Psoas muscle (tissue), 8 donors: ENCODE data around the gene WASHC4. TPM values are rescaled to one million over a fixed set of nuclear protein-coding genes. Genes with fewer than 3 reads are reported as not detected.

Experiments
- ATAC-seq, 4 donors: fragments of 200-7000 bp; cut with Tn5 transposase; one replicate each; pipeline ENCODE4 v1.9.1; 2020; ENCODE audit warnings: moderate library complexity in 3 of 4, mild to moderate bottlenecking in 2 of 4
- DNase-seq, 2 donors: peaks; one replicate each; pipeline ENCODE4 v3.0.0-alpha.2; 2020
- H3K27ac ChIP-seq: fragments of 200-600 bp; one replicate; pipeline ENCODE4 v1.8.0; 2022
- H3K27me3 ChIP-seq, 3 donors: fragments of 200-600 bp in 1 of 3; one replicate each; pipeline versions ENCODE4 v1.6.1 to v1.8.0; 2013 to 2022; ENCODE audit warnings: low read length in 2 of 3, mild to moderate bottlenecking in 2 of 3, moderate library complexity in 1 of 3; ENCODE audit not compliant: insufficient read depth in 3 of 3
- H3K36me3 ChIP-seq, 2 donors: fragments of 200-600 bp in 1 of 2; one replicate each; pipeline versions ENCODE4 v1.6.1 to v1.8.0; 2013 to 2022; ENCODE audit warnings: low read depth in 1 of 2, mild to moderate bottlenecking in 1 of 2, moderate library complexity in 1 of 2; ENCODE audit not compliant: insufficient read depth in 1 of 2
- H3K4me1 ChIP-seq: fragments of 200-600 bp; one replicate; pipeline ENCODE4 v1.8.0; 2022
- H3K4me3 ChIP-seq: fragments of 200-600 bp; one replicate; pipeline ENCODE4 v1.8.0; 2022; ENCODE audit warnings: mild to moderate bottlenecking
- H3K9me3 ChIP-seq: fragments of 200-600 bp; one replicate; pipeline ENCODE4 v1.8.0; 2022
- CTCF ChIP-seq: fragments of 200-600 bp; IDR thresholded peaks from one replicate; pipeline ENCODE4 v1.8.0; 2022; ENCODE audit warnings: antibody characterized with exemption
- WGBS, 3 donors: extraction: QIAGEN DNeasy Blood & Tissue Kit; methylation state at CpG; one replicate each; pipeline versions ENCODE4 v1.1.6 to v1.1.7; 2013; 5-methylcytosine and 5-hydroxymethylcytosine counted together
- intact Hi-C, 2 donors: fragments of 100-400 bp; cut with DNase I; formaldehyde crosslinking; loops; one replicate each; pipeline versions ENCODE4 v1.11.0 to v1.14.2; 2022
- polyA plus RNA-seq, 3 donors: library from polyadenylated mRNA; stranded (reverse); fragments of 200-250 nt; gene quantifications; one replicate each; pipeline ENCODE4 v1.2.3, GENCODE V29; 2013
- total RNA-seq, 4 donors: library from RNA; stranded (reverse); fragmentation: NEBNext Ultra II Directional in 2 of 4; extraction: Animal tissue kit (Norgen Biotek cat#: 25700) in 2 of 4; gene quantifications; one replicate each; pipeline versions ENCODE4 v1.2.1 to v1.2.4, GENCODE V29; 2021 to 2023
- donor health status: healthy with polysubstance abuse.
- donor health status: DM: no; HTN: no; CAD: no; lungs with moderate emphysema.
- donor health status: Bipolar disorder and iron deficiency.
- donor health status: healthy.
- donor health status: DM: yes; HTN: yes; CAD: no.
- donor health status: DM: no; HTN: no; CAD: no.
- donor health status: DM: no; HTN: no; CAD: no.
- donor health status: DM: yes; HTN: yes; CAD: no.

WASHC4 gene
- total and polyA plus RNA-seq, 7 donors: 9.0 to 32.6 (median 21.8) TPM

GRCh38 chr12:105116969-105117368 is 9.4 kb downstream of the WASHC4 start:
- peaks cover 11% of the 10 kb centered on the region for H3K4me1 ChIP-seq
- H3K4me3 ChIP-seq: no peak overlapping the region
- no peak for TF ChIP-seq CTCF
- peaks cover 2 to 90% of the 10 kb centered on the region in 2 donors for H3K36me3 ChIP-seq
- H3K27me3 ChIP-seq: no peaks in the 10 kb centered on the region
- no peak for ATAC-seq
- WGBS, 3 donors: 82 to 89% (median 86%) methylated on average over 1 of the region's 1 CpG
- no peak overlapping the region for H3K27ac ChIP-seq
- DNase-seq: no peak
- H3K9me3 ChIP-seq: no peaks in the 10 kb centered on the region
- intact Hi-C loops: loop anchor here in 1 of 2 donors (10.0 kb wide), 2 partner anchors 992 to 1182 kb away; partner anchors contain the start of gene HSP90B1

- WGBS, 3 donors: 96 to 98% (median 97%) methylated on average over 2 of the region's 2 CpGs
- H3K27ac ChIP-seq: no peak overlapping the region
- H3K27me3 ChIP-seq: no peaks in the 10 kb centered on the region
- TF ChIP-seq CTCF: no peak
- H3K9me3 ChIP-seq: no peaks in the 10 kb centered on the region
- H3K4me3 ChIP-seq: no peak overlapping the region
- DNase-seq (no peak), ATAC-seq (no peak)
- H3K4me1 ChIP-seq: no peaks in the 10 kb centered on the region
- H3K36me3 ChIP-seq: peaks cover 2 to 100% of the 10 kb centered on the region in 2 donors
- intact Hi-C loops: loop anchor here in 1 of 2 donors (10.0 kb wide), 2 partner anchors 54 to 806 kb away; no protein-coding TSS in a partner anchor
Observed at GRCh38 chr12:105120551-105120950, 13.0 kb downstream of the WASHC4 start.

- Histone ChIP-seq H3K9me3 (no peaks in the 10 kb centered on the region), H3K4me3 (no peak overlapping the region), H3K27me3 (no peaks in the 10 kb centered on the region), H3K4me1 (no peaks in the 10 kb centered on the region), H3K36me3 (peaks cover 9 to 98% of the 10 kb centered on the region in 2 donors), H3K27ac (no peak overlapping the region)
- WGBS, 3 donors: 86 to 93% (median 91%) methylated on average over 2 of the region's 2 CpGs
- ATAC-seq: no peak
- intact Hi-C loops: loop anchor here (10.0 kb wide), 2 partner anchors 1043 to 1193 kb away; no protein-coding TSS in a partner anchor
- DNase-seq: no peak
- TF ChIP-seq CTCF: no peak
Observed at GRCh38 chr12:105138248-105138647, 30.7 kb downstream of the WASHC4 start.

GRCh38 chr12:105141320-105141922 is 33.9 kb downstream of the WASHC4 start:
- intact Hi-C loops: loop anchor here in 1 of 2 donors (10.0 kb wide), 1 partner anchor 827 kb away; no protein-coding TSS in a partner anchor
- 91 to 92% (median 91%) methylated on average over 6 of the region's 6 CpGs for WGBS, 3 donors
- no peak for TF ChIP-seq CTCF
- no peaks in the 10 kb centered on the region for H3K9me3 ChIP-seq
- ATAC-seq: no peak
- H3K4me1 ChIP-seq: no peaks in the 10 kb centered on the region
- H3K27me3 ChIP-seq: no peaks in the 10 kb centered on the region
- no peak overlapping the region for H3K4me3 ChIP-seq
- DNase-seq: no peak
- H3K27ac ChIP-seq: no peak overlapping the region
- peaks cover 6 to 97% of the 10 kb centered on the region in 2 donors for H3K36me3 ChIP-seq
